ENCODE data around the gene CEP128. TPM values are rescaled to one million over a fixed set of nuclear protein-coding genes. Genes with fewer than 3 reads are reported as not detected.

Gene CEP128
- total RNA-seq, 1 donor from 2014 or later, result 6.1 TPM

DNA sequence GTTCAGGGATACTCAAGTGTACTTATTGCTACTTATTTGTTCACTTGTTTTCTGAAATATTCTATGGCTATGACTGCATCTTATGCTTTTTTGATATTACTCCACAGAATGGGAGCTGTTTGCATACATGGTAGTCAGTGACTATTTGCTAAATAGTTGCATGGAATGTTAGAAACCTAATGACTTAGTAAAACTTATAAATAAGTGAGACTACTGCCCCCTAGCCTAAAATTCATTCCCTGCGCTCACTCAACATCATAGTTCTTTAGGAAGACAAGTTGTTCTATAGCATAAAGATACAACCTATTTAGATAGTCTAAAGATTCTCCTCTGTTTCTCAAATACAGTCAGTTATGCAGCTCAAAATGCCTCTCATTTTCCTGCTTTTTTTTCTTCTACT, 305.5 kb downstream of the CEP128 start:
- Histone ChIP-seq H3K36me3 (no peaks in the 10 kb centered on the region), H3K4me1 (no peaks in the 10 kb centered on the region), H3K4me3 (no peak overlapping the region), H3K27me3 (no peaks in the 10 kb centered on the region), H3K27ac (no peak overlapping the region), H3K9me3 (no peaks in the 10 kb centered on the region)
- ATAC-seq (no peak), DNase-seq (no peak)
- intact Hi-C loops (cut with DNase I), result no loop called here
- no peak for TF ChIP-seq CTCF (IDR thresholded peaks at IDR 0.05)

- Histone ChIP-seq H3K9me3 (no peaks in the 10 kb centered on the region), H3K27me3 (no peaks in the 10 kb centered on the region), H3K27ac (no peak overlapping the region), H3K4me3 (no peak overlapping the region), H3K36me3 (no peaks in the 10 kb centered on the region), H3K4me1 (no peaks in the 10 kb centered on the region)
- ATAC-seq (no peak), DNase-seq (no peak)
- TF ChIP-seq CTCF (IDR thresholded peaks at IDR 0.05), result no peak
- intact Hi-C loops (cut with DNase I), result no loop called here
Observed at GRCh38 chr14:80634106-80634758, 307.3 kb downstream of the CEP128 start.

- ATAC-seq, result no peak
- H3K9me3 ChIP-seq, result no peaks in the 10 kb centered on the region
- H3K27me3 ChIP-seq, result no peaks in the 10 kb centered on the region
- H3K27ac ChIP-seq, result no peak overlapping the region
- no peak for DNase-seq
- H3K36me3 ChIP-seq, result no peaks in the 10 kb centered on the region
- no peak overlapping the region for H3K4me3 ChIP-seq
- TF ChIP-seq CTCF (IDR thresholded peaks at IDR 0.05), result no peak
- intact Hi-C loops (cut with DNase I), result no loop called here
- H3K4me1 ChIP-seq, result no peaks in the 10 kb centered on the region
Observed at GRCh38 chr14:80629606-80630005, 311.9 kb downstream of the CEP128 start.

DNA sequence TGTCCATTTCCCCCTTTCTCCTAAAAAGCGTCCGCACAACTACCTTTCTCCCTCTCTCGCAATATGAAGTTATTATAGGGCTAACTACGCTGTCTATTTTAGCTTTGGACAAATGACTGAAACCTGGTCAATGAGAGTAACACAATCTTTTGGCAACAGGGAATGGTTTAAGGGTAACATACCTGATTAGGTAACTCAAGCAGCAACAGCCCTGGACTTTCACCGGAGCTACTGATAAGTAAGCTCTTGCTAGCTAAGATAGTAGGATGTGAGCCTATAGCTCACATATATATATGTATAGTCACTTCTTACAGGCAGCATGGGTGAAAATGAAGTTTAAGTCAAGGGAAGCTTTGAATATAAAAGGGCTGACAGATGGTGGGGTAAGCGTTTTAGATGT, 313.0 kb downstream of the CEP128 start:
- H3K4me1 ChIP-seq, result no peaks in the 10 kb centered on the region
- intact Hi-C loops (cut with DNase I), result no loop called here
- ATAC-seq, result no peak
- no peaks in the 10 kb centered on the region for H3K36me3 ChIP-seq
- DNase-seq, result no peak
- no peaks in the 10 kb centered on the region for H3K27me3 ChIP-seq
- no peak overlapping the region for H3K27ac ChIP-seq
- no peaks in the 10 kb centered on the region for H3K9me3 ChIP-seq
- no peak overlapping the region for H3K4me3 ChIP-seq
- no peak for TF ChIP-seq CTCF (IDR thresholded peaks at IDR 0.05)

GRCh38 chr14:80627745-80628144, 313.8 kb downstream of the CEP128 start:
- no peak for TF ChIP-seq CTCF (IDR thresholded peaks at IDR 0.05)
- Histone ChIP-seq H3K27me3 (no peaks in the 10 kb centered on the region), H3K27ac (no peak overlapping the region), H3K36me3 (no peaks in the 10 kb centered on the region), H3K4me3 (no peak overlapping the region), H3K4me1 (no peaks in the 10 kb centered on the region), H3K9me3 (no peaks in the 10 kb centered on the region)
- intact Hi-C loops (cut with DNase I), result no loop called here
- ATAC-seq (no peak), DNase-seq (no peak)

- intact Hi-C loops (cut with DNase I), result no loop called here
- no peaks in the 10 kb centered on the region for H3K4me1 ChIP-seq
- ATAC-seq (no peak), DNase-seq (no peak)
- H3K4me3 ChIP-seq, result no peak overlapping the region
- no peak for TF ChIP-seq CTCF (IDR thresholded peaks at IDR 0.05)
- no peaks in the 10 kb centered on the region for H3K36me3 ChIP-seq
- no peak overlapping the region for H3K27ac ChIP-seq
- H3K27me3 ChIP-seq, result no peaks in the 10 kb centered on the region
- H3K9me3 ChIP-seq, result no peaks in the 10 kb centered on the region
Observed at GRCh38 chr14:80624581-80624980, 317.0 kb downstream of the CEP128 start.

Data from upper lobe of right lung (tissue), 1 donor.